ENCODE data around the gene HES7. TPM values are rescaled to one million over a fixed set of nuclear protein-coding genes. Genes with fewer than 3 reads are reported as not detected.

HES7 gene
- total and polyA plus RNA-seq, 4 donors = not detected

GRCh38 chr17:8151641-8152111, 27.8 kb upstream of the HES7 start:
- Histone ChIP-seq H3K9me3 (ENCODE audit: control insufficient read depth in 4 of 4, low read length in 3 of 4) (no peaks in the 10 kb centered on the region), H3K4me3 (ENCODE audit: low read depth in 1 of 3, low read length in 3 of 3) (peak overlapping the region; percentile 69 to 97 (median 79)), H3K4me1 (ENCODE audit: control insufficient read depth in 4 of 4, insufficient read depth in 4 of 4, low read length in 3 of 4) (peaks cover 12 to 47% (median 29%) of the 10 kb centered on the region in 4 donors), H3K36me3 (ENCODE audit: control insufficient read depth in 4 of 4, insufficient read depth in 3 of 4, low read depth in 1 of 4, low read length in 3 of 4) (peaks cover 25 to 39% (median 32%) of the 10 kb centered on the region in 4 donors), H3K27me3 (ENCODE audit: control insufficient read depth in 4 of 4, insufficient read depth in 4 of 4, low read length in 3 of 4) (no peaks in the 10 kb centered on the region), H3K9ac (ENCODE audit: low read depth in 1 of 2, low read length in 2 of 2) (peak overlapping the region; percentile 84 to 86), H3K27ac (ENCODE audit: low read depth in 1 of 2, low read length in 2 of 2) (peak overlapping the region; percentile 97 to 99)
- no peak for TF ChIP-seq EGR1 (IDR thresholded peaks at IDR 0.05; ENCODE audit: low read depth in 2 of 2)
- no peak for TF ChIP-seq HNF4A (conservative IDR thresholded peaks at IDR 0.05)
- no peak for TF ChIP-seq RAD21 (IDR thresholded peaks at IDR 0.05)
- no peak for TF ChIP-seq GABPA (IDR thresholded peaks at IDR 0.05 in 1 of 2, conservative IDR thresholded peaks at IDR 0.05 in 1 of 2)
- peak; percentile 52 for TF ChIP-seq SP1 (IDR thresholded peaks at IDR 0.05)
- TF ChIP-seq ATF3 (IDR thresholded peaks at IDR 0.05) = no peak
- peak; percentile 31 for TF ChIP-seq NR2F2 (IDR thresholded peaks at IDR 0.05)
- TF ChIP-seq RXRA (IDR thresholded peaks at IDR 0.05) = no peak
- no peak for TF ChIP-seq FOXA2 (IDR thresholded peaks at IDR 0.05)
- TF ChIP-seq TAF1 (conservative IDR thresholded peaks at IDR 0.05) = no peak
- TF ChIP-seq REST (IDR thresholded peaks at IDR 0.05) = no peak
- no peak for TF ChIP-seq CTCF (IDR thresholded peaks at IDR 0.05; ENCODE audit: low read depth, low read length, missing input control)
- TF ChIP-seq MAX (IDR thresholded peaks at IDR 0.05) = no peak
- TF ChIP-seq FOXA1 (IDR thresholded peaks at IDR 0.05) = no peak
- no peak for TF ChIP-seq YY1 (IDR thresholded peaks at IDR 0.05)
- TF ChIP-seq HNF4G (IDR thresholded peaks at IDR 0.05) = peak; percentile 5
- TF ChIP-seq ZBTB33 (IDR thresholded peaks at IDR 0.05) = no peak
- TF ChIP-seq JUND (IDR thresholded peaks at IDR 0.05) = peak in 1 of 2 donors; percentile 36
- WGBS = 13% methylated on average over 22 of the region's 22 CpGs
- DNase-seq (ENCODE audit: low spot score) = no peak
